ENCODE measurements around the gene HCN3. TPM values are rescaled to one million over a fixed set of nuclear protein-coding genes. Genes with fewer than 3 reads are reported as not detected.

HCN3 gene
- total RNA-seq, 1 donor from 2014 or later, result 1.9 TPM

- no peak overlapping the region for H2AFZ ChIP-seq (replicated peaks)
- H3K79me2 ChIP-seq (ENCODE audit: low read depth), result peaks cover 36% of the 10 kb centered on the region
- H3K9me3 ChIP-seq (ENCODE audit: low read depth), result no peaks in the 10 kb centered on the region
- peak overlapping the region; percentile 97 for H3K27ac ChIP-seq
- Mint-ChIP-seq H3K4me3 (peak overlapping the region; percentile 67), H3K27me3 (ENCODE audit: insufficient read depth, low read depth) (peaks cover 12% of the 10 kb centered on the region), H3K36me3 (peaks cover 13% of the 10 kb centered on the region), H3K27ac (peak overlapping the region; percentile 61), H3K9me3 (no peaks in the 10 kb centered on the region), H3K4me1 (peaks cover 50% of the 10 kb centered on the region)
- H3K9ac ChIP-seq, result no peak overlapping the region
- H4K20me1 ChIP-seq (ENCODE audit: low read depth), result peaks cover 22% of the 10 kb centered on the region
- H3K4me3 ChIP-seq, result no peak overlapping the region
- peaks cover 22% of the 10 kb centered on the region for H3F3A ChIP-seq (ENCODE audit: low read depth)
- H3K36me3 ChIP-seq, result no peaks in the 10 kb centered on the region
- TF ChIP-seq EZH2 (IDR thresholded peaks at IDR 0.05) (no peak), CTCF (IDR thresholded peaks at IDR 0.05) (peak; percentile 52)
- no peak overlapping the region for H3K4me2 ChIP-seq
- DNase-seq (ENCODE audit: low spot score), result peak; percentile 69
- peaks cover 14% of the 10 kb centered on the region for H3K4me1 ChIP-seq
- no peaks in the 10 kb centered on the region for H3K27me3 ChIP-seq
Observed at GRCh38 chr1:155307247-155307740, 30.0 kb downstream of the HCN3 start.

- peak; percentile 98 for DNase-seq (ENCODE audit: low spot score)
- peaks cover 36% of the 10 kb centered on the region for H4K20me1 ChIP-seq (ENCODE audit: low read depth)
- H3K9ac ChIP-seq, result peak within 1 kb of the TSS; percentile 93
- no peaks in the 10 kb centered on the region for H3K36me3 ChIP-seq
- H3K4me1 ChIP-seq, result peaks cover 14% of the 10 kb centered on the region
- H3K79me2 ChIP-seq (ENCODE audit: low read depth), result peaks cover 43% of the 10 kb centered on the region
- H3K27ac ChIP-seq, result peak within 1 kb of the TSS; percentile 97
- no peak for TF ChIP-seq EZH2phosphoT487 (IDR thresholded peaks at IDR 0.05)
- TF ChIP-seq CTCF (IDR thresholded peaks at IDR 0.05), result no peak
- TF ChIP-seq EZH2 (IDR thresholded peaks at IDR 0.05), result no peak
- H2AFZ ChIP-seq (replicated peaks), result peak within 1 kb of the TSS; percentile 61
- Mint-ChIP-seq H3K27me3 (ENCODE audit: insufficient read depth, low read depth) (peaks cover 12% of the 10 kb centered on the region), H3K4me1 (peaks cover 52% of the 10 kb centered on the region), H3K36me3 (peaks cover 23% of the 10 kb centered on the region), H3K27ac (peak within 1 kb of the TSS; percentile 98), H3K9me3 (no peaks in the 10 kb centered on the region), H3K4me3 (peak within 1 kb of the TSS; percentile 99)
- H3K27me3 ChIP-seq, result no peaks in the 10 kb centered on the region
- H3K4me3 ChIP-seq, result peak within 1 kb of the TSS; percentile 87
- H3K9me3 ChIP-seq (ENCODE audit: low read depth), result no peaks in the 10 kb centered on the region
- peak within 1 kb of the TSS; percentile 93 for H3K4me2 ChIP-seq
- H3F3A ChIP-seq (ENCODE audit: low read depth), result peaks cover 22% of the 10 kb centered on the region
Observed at GRCh38 chr1:155308493-155309422, 31.5 kb downstream of the HCN3 start, which contains the start of gene FDPS. Gene FDPS (plus strand): TSS chr1:155308866. CDS start chr1:155309790, 924 bp downstream.

- peaks cover 23% of the 10 kb centered on the region for H3K36me3 Mint-ChIP-seq
- H3K4me1 ChIP-seq, result peaks cover 14% of the 10 kb centered on the region
- H3K36me3 ChIP-seq, result no peaks in the 10 kb centered on the region
- DNase-seq (ENCODE audit: low spot score), result peak; percentile 43
- H3K9me3 ChIP-seq (ENCODE audit: low read depth), result no peaks in the 10 kb centered on the region
- peaks cover 43% of the 10 kb centered on the region for H4K20me1 ChIP-seq (ENCODE audit: low read depth)
- peaks cover 52% of the 10 kb centered on the region for H3K4me1 Mint-ChIP-seq
- H3K4me3 ChIP-seq, result peak overlapping the region; percentile 87
- H2AFZ ChIP-seq (replicated peaks), result no peak overlapping the region
- TF ChIP-seq EZH2 (IDR thresholded peaks at IDR 0.05) (no peak), CTCF (IDR thresholded peaks at IDR 0.05) (no peak), EZH2phosphoT487 (IDR thresholded peaks at IDR 0.05) (no peak)
- H3K79me2 ChIP-seq (ENCODE audit: low read depth), result peaks cover 43% of the 10 kb centered on the region
- H3K4me2 ChIP-seq, result peak overlapping the region; percentile 93
- no peaks in the 10 kb centered on the region for H3K27me3 ChIP-seq
- peak overlapping the region; percentile 98 for H3K27ac Mint-ChIP-seq
- H3K27ac ChIP-seq, result peak overlapping the region; percentile 78
- H3F3A ChIP-seq (ENCODE audit: low read depth), result peaks cover 22% of the 10 kb centered on the region
- H3K9ac ChIP-seq, result peak overlapping the region; percentile 93
- no peaks in the 10 kb centered on the region for H3K9me3 Mint-ChIP-seq
- H3K27me3 Mint-ChIP-seq (ENCODE audit: insufficient read depth, low read depth), result peaks cover 12% of the 10 kb centered on the region
- H3K4me3 Mint-ChIP-seq, result peak overlapping the region; percentile 99
Observed at GRCh38 chr1:155309423-155310021, 32.3 kb downstream of the HCN3 start.
